ENCODE results near the gene GNG7.

Gene GNG7

GRCh38 chr19:2591537-2592291 lies 110.8 kb downstream of the GNG7 start:
- DNase-seq (ENCODE audit: low read depth), result no peak
- H3K4me3 ChIP-seq (ENCODE audit: low read depth, low read length), result no peak overlapping the region
- no peak for TF ChIP-seq CTCF (IDR thresholded peaks at IDR 0.05; ENCODE audit: low read depth, low read length, missing control alignments)

GRCh38 chr19:2590630-2591399 lies 111.7 kb downstream of the GNG7 start:
- DNase-seq (ENCODE audit: low read depth), result no peak
- no peak overlapping the region for H3K4me3 ChIP-seq (ENCODE audit: low read depth, low read length)
- no peak for TF ChIP-seq CTCF (IDR thresholded peaks at IDR 0.05; ENCODE audit: low read depth, low read length, missing control alignments)

- DNase-seq (ENCODE audit: low read depth), result no peak
- TF ChIP-seq CTCF (IDR thresholded peaks at IDR 0.05; ENCODE audit: low read depth, low read length, missing control alignments), result no peak
- H3K4me3 ChIP-seq (ENCODE audit: low read depth, low read length), result no peak overlapping the region
These were observed 113.1 kb downstream of the GNG7 start for GRCh38 chr19:2589441-2589840.

- no peak overlapping the region for H3K4me3 ChIP-seq (ENCODE audit: low read depth, low read length)
- no peak for DNase-seq (ENCODE audit: low read depth)
These were observed 114.3 kb downstream of the GNG7 start for GRCh38 chr19:2588081-2588777.

GRCh38 chr19:2587001-2587719 lies 115.3 kb downstream of the GNG7 start:
- H3K4me3 ChIP-seq (ENCODE audit: low read depth, low read length), result no peak overlapping the region
- no peak for DNase-seq (ENCODE audit: low read depth)
- no peak for TF ChIP-seq CTCF (IDR thresholded peaks at IDR 0.05; ENCODE audit: low read depth, low read length, missing control alignments)

More at GRCh38 chr19:2588081-2588777, 114.3 kb downstream of the GNG7 start:
- TF ChIP-seq CTCF (IDR thresholded peaks at IDR 0.05; ENCODE audit: low read depth, low read length, missing control alignments), result no peak

- DNase-seq (ENCODE audit: low read depth), result no peak
- no peak for TF ChIP-seq CTCF (IDR thresholded peaks at IDR 0.05; ENCODE audit: low read depth, low read length, missing control alignments)
- H3K4me3 ChIP-seq (ENCODE audit: low read depth, low read length), result no peak overlapping the region
These were observed 116.3 kb downstream of the GNG7 start for GRCh38 chr19:2586196-2586595.
